ENCODE results near the gene GADD45B.
A peak's percentile ranks its signal among the peaks of the same experiment; 100 is the strongest.
"Not testable (repeated sequence)": the region's sequence is repeated elsewhere in the genome, so short reads cannot be mapped to it uniquely, and the experiment has no call there.

The GADD45B gene

DNA sequence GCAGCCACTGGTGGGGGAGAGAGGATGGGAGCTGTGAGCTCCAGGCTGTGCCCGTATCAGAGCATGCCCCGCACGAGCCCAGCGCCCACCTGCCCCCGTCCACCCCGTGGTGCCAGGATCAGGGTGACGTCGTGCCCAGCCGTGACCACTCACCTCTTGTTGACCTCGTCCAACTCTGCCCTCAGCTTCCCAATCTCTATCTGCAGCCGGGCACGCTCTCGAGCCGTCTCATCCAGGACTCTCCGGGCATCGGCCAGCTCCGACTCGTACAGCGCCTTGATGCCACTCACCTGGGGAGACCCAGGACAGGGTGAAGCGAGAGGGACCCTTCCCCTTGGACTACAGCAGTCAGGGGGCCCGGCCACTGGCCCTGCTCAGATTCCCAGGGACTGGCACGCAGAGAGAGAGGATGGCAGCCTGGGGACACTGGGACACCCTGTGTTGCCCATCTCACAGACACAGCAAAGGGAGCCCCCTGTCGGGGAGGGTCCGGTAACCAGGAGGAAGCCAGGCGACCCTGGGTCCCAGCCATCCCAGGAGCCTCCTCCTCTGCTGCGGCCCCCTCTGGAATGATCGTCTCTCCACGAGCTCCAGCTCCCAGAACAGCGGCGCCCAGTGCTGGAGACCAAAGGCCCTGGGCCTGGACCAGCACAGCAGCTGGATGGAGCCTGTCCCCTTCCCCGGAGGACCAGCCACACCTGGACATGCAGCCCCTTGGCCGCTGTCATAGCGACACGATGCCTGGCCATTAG, 31.5 kb upstream of the GADD45B start:
- DNase-seq, result no peak

DNA sequence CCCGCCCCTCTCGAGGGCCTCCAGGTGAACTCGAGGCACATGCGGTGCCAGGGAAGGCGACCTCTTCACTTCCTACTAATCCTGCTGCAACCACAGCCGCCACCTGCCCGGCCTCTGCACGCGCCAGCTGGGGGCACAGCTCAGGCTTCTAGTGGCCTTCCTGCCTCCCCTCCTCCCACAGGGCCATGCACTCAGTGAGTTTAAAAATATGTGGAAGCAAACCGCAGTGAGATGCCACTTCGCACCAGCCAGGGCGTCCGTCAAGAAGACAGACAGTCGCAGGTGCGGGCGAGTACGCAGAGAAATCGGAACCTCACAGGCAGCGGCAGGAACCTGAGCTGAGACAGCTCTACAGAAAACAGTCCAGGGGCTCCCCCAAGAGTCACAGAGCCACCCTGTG, 29.5 kb upstream of the GADD45B start:
- no peak for DNase-seq

DNA sequence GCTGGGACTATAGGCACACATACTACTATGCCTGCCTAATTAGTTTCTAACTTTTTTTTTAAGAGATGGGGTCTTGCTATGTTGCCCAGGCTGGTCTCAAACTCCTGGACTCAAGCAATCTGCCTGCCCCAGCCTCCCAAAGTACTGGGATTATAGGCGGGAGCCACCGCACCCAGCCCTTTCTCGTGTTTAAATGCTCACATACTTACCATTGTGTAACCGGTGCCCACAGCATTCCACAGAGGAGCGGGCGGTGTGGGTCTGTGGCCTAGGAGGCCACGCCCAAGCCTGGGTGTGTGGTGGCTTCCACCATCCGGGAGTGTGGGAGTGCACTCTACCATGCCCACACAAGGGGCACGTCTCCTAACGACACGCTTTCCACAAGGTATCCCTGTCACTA, 26.9 kb upstream of the GADD45B start:
- no peak for DNase-seq

DNA sequence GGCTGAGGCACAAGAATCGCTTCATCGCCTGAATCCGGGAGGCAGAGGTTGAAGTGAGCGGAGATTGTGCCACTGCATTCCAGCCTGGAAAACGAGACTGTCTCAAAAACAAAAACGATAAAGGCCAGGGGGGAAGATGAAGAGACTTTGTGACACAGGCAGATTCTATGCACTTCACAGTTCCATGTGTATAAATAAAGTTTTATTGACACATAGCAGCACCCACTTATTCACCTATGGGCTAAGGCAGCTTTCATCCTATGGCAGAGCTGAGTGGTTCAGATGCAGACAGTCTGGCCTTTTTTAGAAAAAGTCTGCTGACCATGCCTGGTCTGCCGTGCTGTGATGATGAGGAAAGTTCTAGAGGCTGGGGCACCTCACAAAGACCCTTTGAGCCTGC, 24.8 kb upstream of the GADD45B start:
- DNase-seq, result no peak

DNA sequence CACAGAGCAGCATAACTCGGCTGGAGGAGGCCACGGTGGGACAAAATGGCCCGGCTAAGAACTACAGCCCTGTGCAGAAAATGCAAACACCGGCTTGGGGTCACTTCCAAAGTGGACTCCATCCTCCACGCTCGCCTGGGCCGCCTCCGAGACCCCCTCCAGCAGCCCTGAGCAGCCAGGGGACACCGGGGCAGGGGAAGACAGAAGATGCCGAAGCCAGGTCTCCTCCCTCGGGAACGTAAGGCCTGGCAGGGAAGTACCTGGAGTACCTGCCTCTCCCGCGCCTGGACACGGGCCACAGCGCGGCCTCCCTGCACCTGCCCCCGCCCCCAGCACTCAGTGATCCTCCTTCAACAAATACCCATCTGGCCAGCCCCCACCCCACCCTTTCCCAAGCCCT, 24.2 kb upstream of the GADD45B start:
- no peak for DNase-seq

DNA sequence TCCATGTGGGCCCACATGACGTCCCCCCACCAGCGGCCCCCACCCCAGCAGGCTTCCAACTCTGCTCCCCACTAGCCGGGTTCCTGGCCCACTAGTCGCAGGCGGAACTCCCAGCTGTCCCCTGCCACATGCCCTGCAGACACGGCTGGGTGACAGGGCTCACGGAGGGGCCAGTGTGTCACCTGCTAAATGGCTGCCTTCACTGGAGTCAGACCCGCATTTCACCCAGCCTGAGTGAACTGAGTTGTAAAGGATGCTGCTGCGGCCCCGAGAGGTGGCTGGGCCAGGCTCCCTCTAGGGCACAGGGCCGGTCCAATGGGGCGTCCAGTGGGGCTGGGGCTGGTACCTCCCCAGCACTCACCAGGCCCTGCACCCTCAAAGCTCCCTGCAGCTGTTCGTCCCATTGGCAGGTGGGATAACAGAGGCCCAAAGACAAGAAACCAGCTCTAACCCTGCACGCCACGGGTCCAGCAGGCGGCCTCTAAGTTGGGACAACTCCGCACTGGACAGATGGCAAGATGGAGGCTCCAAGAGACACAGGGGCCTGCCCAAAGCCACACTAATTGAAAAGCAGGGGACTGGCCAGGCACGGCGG, 22.4 kb upstream of the GADD45B start:
- no peak for DNase-seq

DNA sequence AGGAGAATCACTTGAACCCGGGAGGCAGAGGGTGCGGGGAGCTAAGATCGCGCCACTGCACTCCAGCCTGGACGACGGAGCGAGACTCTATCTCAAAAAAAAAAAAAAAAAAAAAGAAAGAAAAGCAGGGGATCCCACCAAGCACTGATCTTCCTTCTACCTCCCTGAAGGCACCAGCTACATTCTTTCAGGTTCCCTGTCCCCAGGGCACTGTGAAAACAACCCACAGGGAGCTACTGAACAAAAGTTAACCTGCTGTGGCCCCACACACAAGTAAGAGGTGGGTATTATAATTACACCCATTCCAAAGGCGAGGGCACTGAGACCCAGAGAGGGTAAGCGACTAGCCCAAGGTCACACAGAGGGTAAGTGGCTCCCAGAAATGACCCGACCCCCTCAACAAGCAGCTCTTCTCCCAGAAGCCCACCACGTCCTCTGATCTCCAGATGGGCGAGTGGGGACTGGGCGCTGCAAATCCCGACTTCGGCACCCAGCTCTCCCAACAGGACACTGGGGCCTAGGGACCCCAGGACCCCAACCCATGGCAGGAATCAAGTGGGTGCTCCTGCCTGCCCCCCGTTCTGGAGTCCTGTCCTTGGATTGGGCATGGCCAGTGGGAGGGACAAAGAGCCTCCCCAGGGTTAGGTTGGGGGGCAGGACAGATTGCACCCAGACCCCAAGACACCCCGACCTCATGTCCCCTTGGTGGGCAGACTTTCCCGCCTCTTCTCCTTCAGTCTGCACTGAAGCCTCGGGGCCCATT, 21.5 kb upstream of the GADD45B start:
- no peak for DNase-seq

DNA sequence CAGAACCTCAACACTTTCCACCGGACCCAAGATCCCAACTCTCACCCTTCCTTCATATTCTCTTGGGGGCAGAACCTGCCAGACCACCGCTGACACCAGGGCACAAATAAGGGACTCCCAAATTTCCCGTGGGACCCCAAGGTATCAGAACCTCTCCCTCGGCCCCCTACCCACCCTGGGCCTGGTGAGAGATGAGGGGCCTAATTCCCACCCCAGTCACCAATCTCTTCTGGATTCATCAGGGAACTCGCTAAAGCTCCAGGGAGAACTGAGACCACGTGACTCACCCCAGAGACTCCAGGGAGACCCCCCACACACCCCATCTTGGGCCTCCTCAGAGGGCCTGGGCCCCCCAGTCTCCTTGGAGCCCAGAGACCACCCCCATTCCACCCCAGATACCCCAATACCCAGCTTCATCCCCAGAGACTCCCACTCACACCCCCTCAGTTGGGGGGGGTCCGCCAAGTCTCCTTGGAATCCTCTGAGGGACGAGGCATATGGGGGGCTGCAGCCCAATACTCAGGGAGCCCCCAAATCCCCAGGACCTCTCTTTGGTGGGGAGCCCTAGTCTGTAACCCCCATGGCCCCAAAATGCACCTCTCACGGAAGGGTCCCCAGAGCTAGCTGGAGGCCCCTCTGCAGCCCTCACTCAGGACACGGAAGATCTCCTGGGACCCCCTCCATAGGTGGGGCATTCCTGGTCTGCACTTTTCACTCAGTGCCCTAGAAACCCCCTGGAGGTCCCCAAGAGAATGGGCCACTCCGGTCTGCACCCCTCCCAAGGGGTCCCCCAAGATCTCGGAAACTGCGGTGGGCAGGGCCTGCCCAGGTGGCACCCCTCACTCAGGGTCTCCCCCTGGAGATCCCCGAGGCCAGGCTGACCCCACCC, 20.7 kb upstream of the GADD45B start:
- no peak for DNase-seq

DNA sequence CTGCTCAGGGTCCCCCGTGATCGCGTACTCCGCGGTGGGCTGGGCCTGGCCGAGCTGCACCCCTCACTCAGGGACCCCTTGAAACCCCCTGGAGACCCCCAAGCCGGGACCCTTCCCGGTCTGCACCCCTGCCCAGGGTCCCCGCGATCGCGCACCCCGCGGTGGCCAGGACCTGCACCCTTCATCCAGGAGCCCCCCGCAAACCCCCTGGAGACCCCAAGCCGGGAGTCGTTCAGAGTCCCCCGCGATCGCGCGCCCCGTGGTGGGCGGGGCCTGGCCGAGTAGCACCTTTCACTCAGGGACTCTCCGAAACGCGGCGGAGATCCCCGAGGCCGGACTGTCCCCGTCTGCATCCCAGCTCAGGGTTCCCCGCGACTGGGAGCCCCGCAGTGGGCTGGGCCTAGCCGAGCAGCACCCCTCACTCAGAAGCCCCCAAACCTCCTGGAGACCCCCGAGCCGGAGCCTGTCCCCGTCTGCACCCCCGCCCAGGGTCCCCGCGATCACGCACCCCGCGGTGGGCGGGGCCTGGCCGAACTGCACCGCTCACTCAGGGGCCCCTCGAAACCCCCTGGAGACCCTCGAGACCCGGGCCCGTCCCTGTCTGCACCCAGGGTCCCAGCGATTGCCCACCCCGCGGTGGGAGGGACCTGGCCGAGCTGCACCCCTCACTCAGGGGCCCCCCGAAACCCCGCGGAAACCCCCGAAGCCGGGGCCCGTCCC, 19.9 kb upstream of the GADD45B start:
- peak; percentile 64 for DNase-seq

DNA sequence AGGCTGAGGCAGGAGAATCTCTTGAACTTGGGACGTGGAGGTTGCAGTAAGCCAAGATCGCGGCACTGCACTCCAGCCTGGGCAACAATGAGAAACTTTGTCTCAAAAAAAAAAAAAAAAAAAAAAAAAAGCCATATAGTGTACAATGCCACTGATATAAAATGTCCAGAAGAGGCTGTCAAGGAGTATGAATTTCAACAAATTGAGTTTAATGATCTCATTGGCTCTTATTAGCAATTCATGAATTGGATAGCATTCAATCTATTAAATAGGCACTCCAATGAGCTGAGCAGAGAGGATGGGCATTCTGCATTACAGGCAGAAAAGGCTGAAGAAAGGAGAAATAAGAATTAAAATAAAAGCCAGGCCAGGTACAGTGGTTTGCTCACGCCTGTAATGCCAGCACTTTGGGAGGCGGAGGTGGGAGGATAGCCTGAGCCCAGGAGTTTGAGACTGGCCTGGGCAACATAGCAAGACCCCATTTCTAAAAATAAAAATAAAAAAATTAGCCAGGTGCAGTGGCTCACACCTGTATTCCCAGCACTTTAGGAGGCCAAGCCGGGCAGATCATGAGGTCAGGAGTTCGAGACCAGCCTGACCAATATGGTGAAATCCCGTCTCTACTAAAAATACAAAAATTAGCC, 18.4 kb upstream of the GADD45B start:
- no peak for DNase-seq

DNA sequence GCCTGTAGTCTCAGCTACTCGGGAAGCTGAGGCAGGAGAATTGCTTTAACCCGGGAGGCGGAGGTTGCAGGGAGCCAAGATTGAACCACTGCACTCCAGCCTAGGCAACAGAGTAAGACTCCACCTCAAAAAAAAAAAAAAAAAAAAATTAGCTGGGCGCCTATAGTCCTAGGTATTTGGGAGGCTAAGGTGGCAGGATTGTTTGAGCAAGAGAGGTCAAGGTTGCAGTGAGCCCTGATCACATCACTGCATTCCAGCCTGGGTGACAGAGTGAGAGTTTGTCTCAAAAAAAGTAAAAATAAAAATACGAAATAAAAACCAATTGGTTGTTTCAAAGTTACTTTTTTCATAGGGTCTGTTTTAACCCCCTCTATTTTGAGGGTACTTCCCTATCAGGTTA, 17.9 kb upstream of the GADD45B start:
- no peak for DNase-seq

DNA sequence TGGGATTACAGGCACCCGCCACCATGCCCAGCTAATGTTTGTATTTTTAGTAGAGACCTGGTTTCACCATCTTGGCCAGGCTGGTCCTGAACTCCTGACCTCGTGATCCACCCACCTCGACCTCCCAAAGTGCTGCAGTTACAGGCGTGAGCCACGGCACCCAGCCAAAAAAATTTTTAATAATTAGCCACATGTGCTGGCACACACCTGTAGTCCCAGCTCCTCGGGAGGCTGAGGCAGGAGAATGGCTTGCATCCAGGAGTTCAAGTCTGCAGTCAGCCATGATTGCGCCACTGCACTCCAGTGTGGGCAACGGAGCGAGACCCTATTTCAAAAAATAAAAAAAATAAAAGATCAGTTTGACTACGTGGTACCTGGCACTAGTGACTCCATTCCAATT, 17.2 kb upstream of the GADD45B start:
- DNase-seq, result not testable (repeated sequence)

DNA sequence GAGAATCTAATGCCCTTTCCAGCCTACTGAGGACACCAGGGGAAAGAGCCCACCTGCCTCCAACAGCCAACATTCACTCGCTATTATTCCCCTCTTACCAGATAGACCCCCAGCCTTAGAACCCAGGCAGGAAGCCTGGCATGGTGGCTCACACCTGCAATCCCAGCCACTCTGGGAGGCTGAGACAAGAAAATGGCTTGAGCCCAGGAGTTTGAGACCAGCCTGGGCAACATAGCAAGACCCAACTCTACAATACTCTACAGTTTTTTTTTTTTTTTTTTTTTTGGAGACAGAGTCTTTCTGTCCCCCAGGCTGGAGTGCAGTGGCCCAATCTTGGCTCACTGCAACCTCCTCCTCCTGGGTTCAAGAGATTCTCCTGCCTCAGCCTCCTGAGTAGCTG, 15.7 kb upstream of the GADD45B start:
- DNase-seq, result no peak

DNA sequence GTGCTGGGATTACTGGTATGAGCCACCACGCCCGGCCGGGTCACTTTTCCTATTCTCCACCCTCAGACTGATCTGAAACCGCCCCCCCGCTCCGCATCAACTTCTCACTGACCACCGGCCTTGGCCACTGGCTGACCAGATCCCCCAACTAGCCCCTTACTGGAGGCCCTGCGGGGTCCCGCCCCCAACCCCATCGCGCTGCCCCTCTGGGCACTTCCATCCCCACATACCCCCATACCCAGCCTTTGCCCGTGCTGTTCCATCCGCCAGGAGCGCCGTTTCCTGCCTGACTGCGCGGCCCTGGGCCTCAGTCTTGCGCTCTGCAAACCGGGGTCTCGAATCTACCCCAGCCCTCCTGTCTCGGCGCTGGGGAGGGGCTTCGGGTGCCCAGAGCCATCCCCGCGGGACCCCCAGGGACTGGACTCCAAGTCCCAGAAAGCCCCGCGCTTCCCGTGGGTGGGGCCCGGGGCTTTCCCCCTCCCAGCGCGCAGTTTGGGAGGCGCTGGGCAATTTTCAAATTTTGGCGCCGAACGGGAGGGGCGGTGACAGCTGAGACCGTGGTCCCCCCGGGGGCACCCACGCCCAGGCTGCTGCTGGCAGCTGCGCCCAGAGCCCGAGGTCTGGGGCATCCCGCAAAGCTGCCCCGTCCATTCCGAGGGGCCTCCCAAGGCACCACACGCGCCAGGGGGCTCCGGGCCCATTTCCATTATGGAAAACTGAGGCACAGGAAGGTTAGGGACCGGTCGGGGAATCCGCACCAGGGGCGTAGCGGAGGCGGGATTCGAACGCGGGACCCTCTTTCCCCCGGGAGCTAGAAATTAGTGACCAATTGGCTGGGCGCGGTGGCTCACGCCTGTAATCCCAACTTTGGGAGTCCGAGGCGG, 13.9 kb upstream of the GADD45B start:
- DNase-seq, result peak; percentile 65

DNA sequence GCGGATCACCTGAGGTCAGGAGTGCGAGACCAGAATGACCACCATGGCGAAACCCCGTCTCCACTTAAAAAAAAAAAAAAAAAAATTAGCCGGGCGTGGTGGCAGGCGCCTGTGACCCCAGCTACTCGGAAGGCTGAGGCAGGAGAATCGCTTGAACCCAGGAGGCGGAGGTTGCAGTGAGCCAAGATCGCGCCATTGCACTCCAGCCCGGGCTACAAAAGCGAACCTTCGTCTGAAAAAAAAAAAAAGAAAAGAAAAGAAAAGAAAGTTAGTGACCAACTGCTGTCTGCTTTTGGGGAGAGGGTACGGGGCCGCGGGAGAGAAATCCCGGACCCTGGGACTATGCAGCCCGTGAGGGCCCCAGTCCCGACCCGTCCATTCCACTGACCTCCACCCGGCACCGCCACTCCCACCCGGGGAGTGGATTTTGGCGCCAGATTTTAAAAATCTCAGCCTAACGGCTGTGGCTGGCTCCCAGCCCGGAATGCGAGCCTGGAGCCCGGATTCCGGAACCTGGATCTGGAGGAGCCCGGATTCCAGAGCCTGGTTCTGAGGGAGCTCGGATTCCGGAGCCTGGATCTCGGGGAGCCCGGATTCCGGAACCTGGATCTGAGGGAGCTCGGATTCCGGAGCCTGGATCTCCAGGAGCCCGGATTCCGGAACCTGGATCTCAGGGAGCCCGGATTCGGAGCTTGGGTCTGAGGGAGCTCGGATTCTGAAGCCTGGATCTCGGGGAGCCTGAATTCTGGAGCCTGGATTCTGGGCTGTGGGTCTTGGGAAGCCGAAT, 13.1 kb upstream of the GADD45B start:
- no peak for DNase-seq

DNA sequence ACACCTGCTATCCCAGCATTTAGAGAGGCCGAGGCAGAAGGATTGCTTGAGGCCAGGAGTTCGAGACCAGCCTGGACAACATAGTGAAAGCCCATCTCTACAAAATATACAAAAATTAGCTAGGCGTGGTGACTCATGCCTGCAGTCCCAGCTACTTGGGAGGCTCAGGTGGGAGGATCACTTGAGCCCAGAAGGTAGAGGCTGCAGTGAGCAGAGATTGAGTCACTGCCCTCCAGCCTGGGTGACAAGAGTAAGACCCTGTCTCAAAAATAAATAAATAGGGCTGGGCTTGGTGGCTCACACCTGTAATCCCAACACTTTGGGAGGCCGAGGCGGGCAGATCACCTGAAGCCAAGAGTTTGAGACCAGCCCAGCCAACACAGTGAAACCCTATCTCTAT, 12.2 kb upstream of the GADD45B start:
- not testable (repeated sequence) for DNase-seq

DNA sequence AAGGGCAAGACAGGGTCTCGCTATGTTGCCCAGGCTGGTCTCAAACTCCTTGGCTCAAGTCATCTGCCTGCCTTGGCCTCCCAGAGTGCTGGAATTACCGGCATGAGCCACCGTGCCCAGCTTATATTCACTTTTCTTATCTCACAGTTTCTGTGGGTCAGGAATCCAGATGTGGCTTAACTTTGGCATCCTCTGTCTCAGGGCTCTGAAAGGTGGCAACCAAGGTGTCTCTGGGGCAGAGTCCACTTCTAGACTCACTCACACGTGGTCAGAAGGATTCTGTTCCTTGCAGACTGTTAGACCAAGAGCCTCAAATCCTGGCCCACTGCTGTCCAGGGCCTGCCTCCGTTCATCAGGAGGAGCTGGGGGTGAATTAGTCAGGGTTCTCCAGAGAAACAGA, 11.5 kb upstream of the GADD45B start:
- no peak for DNase-seq

DNA sequence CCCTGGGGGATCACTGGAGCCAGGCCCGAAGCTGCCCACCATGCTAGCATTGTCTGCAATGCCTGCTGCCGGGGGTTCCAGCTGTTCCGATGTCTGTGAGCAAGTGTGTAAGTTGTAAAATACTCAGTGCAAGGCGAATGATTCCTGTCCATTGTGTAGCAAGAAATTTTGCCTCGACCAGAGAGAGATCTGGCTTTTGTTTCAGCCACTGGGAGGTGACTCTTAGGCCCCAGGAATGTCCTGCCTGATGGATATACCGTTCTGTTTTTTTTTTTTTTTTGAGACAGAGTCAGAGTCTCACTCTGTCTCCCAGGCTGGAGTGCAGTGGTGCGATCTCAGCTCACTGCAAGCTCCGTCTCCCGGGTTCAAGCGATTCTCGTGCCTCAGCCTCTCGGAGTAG, 7.3 kb upstream of the GADD45B start:
- no peak for DNase-seq

DNA sequence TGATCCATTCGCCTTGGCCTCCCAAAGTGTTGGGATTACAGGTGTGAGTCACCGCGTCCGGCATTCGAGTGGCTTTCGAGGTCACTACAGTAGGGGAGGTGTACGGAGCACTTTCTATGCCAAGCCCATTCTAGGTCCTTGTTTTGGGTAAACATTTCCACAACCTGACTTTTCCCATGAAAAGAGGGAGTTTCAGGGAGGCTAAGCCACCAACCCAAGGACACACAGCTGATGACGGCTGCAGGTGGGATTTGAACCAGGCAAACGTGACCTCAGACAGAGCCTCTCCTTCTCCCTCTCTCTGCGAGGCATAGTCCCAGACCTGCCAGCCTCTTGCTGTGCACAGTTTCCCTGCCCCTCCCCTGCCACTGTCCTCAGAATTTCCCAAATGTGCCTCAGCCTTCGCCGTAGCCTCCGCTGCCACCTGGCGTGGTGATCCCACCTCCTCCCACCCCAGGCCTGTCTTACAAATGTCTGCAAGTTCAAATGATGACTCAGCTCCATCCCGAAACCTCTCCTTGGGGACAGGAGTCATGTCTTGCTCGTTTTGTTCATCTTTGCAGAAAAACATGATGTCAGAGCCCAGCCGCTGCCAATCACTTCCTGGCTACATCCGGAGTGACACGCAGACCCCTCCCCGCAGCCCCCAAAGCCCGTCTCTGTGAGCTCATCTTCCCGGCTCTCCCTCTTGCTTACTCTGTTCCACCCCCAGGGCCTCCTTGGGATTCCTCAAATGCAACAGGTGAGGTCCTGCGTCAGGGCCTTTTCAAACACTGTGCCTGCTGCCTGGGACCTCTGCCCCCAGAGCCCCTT, 6.6 kb upstream of the GADD45B start:
- DNase-seq, result no peak
